C4-2B (cell line): Measurements from ENCODE around the gene RPS21.

Experiments
- CTCF ChIP-seq: fragments of 450-650 bp; conservative IDR thresholded peaks from 2 replicates; pipeline ENCODE4 v1.5.1; 2017; ENCODE audit warnings: mild to moderate bottlenecking
- ZFX ChIP-seq: fragments of 450-650 bp; IDR thresholded peaks from 2 replicates; pipeline ENCODE4 v1.6.1; 2017

GRCh38 chr20:62374331-62375152 lies 12.4 kb upstream of the RPS21 start:
- TF ChIP-seq CTCF = no peak
- no peak for TF ChIP-seq ZFX
